GM12801 (cell line): ENCODE data around the gene SPINT4.

Source experiments
- CTCF ChIP-seq: IDR thresholded peaks from one replicate; pipeline ENCODE4 v1.5.1; 2011; ENCODE audit warnings: control low read depth; ENCODE audit not compliant: insufficient read length; ENCODE audit errors: extremely low read depth

SPINT4 gene

DNA sequence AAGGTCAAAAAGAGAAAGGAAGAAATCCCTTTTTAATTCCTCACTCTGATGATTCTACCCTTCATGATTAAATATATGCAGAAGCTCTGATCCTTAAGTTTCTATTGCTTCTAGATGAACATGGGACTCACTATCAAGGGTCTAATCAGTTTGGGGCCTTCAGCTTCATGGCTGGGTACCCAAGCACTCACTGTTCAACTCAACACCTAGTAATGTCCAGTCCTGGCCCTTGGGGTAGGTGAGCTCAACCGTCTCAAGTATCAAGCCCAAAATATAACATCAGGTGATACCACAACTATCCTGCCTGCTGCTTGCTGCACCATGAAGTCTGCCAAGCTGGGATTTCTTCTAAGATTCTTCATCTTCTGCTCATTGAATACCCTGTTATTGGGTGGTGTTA lies at the start of gene SPINT4:
SPINT4 (plus strand) TSS at position 301 of the 400 bp plus-strand sequence; CDS start at position 322, 21 bp downstream.
- TF ChIP-seq CTCF, result no peak

GRCh38 chr20:45672765-45673164 lies 49.4 kb upstream of the SPINT4 start:
- no peak for TF ChIP-seq CTCF

DNA sequence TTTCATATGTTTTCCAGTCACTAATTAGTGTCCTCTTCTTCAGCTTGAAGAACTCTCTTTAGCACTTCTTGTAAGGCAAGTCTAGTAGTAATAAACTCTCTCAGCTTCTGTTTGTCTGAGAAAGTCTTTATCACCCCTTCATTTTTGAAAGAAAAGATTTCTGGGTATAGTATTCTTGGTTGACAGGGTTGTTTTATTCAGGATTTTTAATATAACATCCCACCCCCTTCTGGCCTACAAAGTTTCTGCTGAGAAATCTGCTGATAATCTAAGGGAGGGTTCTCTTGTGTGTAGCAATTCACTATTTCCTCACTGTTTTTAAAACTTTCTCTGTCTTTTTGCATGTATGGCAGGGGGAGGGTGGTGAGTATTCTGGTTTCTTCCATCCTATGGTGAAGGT lies 42.5 kb upstream of the SPINT4 start:
- TF ChIP-seq CTCF, result no peak

GRCh38 chr20:45685896-45686295 lies 36.3 kb upstream of the SPINT4 start:
- no peak for TF ChIP-seq CTCF

GRCh38 chr20:45695496-45695895 lies 26.7 kb upstream of the SPINT4 start:
- no peak for TF ChIP-seq CTCF

GRCh38 chr20:45701104-45701503 lies 21.0 kb upstream of the SPINT4 start:
- TF ChIP-seq CTCF, result no peak

DNA sequence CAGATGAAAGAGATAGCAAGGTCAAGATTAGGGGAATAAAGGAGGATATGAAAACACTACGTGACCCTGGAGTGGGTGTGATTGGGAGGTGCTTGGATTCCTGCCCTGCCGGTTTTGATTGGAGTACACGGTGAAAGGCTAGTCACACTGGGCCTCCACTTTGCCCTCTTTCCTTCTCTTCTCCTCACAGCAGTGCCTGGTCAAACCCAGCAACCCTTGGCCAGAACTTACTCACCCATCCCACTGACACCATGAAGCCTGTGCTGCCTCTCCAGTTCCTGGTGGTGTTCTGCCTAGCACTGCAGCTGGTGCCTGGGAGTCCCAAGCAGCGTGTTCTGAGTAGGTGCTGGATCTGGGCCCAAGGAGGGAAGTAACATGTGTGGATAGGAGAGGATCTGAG lies 20.3 kb upstream of the SPINT4 start, which contains the start of gene WFDC13:
WFDC13 (plus strand) TSS at position 166 of the 400 bp plus-strand sequence; CDS start at position 252, 86 bp downstream.
- TF ChIP-seq CTCF, result no peak
